Liver (tissue), 3 donors: ENCODE results near the gene FGF11.

Source experiments
- EGR1 ChIP-seq, 2 donors: IDR thresholded peaks; 2 replicates each; pipeline ENCODE4 v1.6.1; 2016 to 2018; ENCODE audit warnings: antibody characterized with exemption in 2 of 2, low read depth in 2 of 2
- SP1 ChIP-seq: IDR thresholded peaks from 2 replicates; pipeline ENCODE4 v1.6.1; 2018; ENCODE audit warnings: antibody characterized with exemption, mild to moderate bottlenecking
- YY1 ChIP-seq: IDR thresholded peaks from 2 replicates; pipeline ENCODE4 v1.6.1; 2016; ENCODE audit warnings: antibody characterized with exemption, mild to moderate bottlenecking
- TF ChIP-seq, protein P1 (sequence below): fragments of 150-350 bp; IDR thresholded peaks from 2 replicates; pipeline ENCODE4 v1.5.1; 2017; ENCODE audit warnings: improper control_type of control experiment, low read depth, low read length; ENCODE audit not compliant: missing input control
- TF ChIP-seq, protein P2 (sequence below): IDR thresholded peaks from 2 replicates; pipeline ENCODE4 v1.6.1; 2016; ENCODE audit warnings: antibody characterized with exemption, mild to moderate bottlenecking
- TF ChIP-seq, protein P3 (sequence below): IDR thresholded peaks from 2 replicates; pipeline ENCODE4 v1.6.1; 2016; ENCODE audit warnings: antibody characterized with exemption
- TF ChIP-seq, protein P4 (sequence below): IDR thresholded peaks from 2 replicates; pipeline ENCODE4 v1.6.1; 2016; ENCODE audit warnings: antibody characterized with exemption
- donor health status: healthy.
- donor health status: healthy.

DNA sequence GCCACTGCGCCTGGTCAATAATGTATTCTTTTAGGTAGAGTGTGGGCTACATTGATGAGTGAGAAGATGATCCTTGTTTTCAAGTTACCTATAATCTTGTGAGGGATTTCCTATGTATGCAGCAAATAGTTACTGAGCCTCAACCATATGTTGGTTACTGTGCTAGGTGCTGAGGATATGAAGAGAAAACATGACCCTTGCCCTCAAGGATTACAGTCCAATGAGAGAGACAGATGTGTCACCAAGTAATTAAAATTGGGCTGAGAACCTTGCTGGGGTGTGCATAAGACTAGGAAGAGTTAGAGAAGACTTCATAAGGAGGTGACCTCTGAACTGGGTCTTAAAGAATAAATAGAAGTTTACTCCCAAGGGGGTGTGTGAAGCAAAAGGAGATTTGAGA lies 52.3 kb downstream of the FGF11 start:
- TF ChIP-seq, protein P1, sequence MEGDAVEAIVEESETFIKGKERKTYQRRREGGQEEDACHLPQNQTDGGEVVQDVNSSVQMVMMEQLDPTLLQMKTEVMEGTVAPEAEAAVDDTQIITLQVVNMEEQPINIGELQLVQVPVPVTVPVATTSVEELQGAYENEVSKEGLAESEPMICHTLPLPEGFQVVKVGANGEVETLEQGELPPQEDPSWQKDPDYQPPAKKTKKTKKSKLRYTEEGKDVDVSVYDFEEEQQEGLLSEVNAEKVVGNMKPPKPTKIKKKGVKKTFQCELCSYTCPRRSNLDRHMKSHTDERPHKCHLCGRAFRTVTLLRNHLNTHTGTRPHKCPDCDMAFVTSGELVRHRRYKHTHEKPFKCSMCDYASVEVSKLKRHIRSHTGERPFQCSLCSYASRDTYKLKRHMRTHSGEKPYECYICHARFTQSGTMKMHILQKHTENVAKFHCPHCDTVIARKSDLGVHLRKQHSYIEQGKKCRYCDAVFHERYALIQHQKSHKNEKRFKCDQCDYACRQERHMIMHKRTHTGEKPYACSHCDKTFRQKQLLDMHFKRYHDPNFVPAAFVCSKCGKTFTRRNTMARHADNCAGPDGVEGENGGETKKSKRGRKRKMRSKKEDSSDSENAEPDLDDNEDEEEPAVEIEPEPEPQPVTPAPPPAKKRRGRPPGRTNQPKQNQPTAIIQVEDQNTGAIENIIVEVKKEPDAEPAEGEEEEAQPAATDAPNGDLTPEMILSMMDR, result no peak
- TF ChIP-seq YY1 (no peak), EGR1 (IDR thresholded peaks at IDR 0.05; ENCODE audit: low read depth in 2 of 2) (no peak), SP1 (no peak)
- TF ChIP-seq, protein P2, sequence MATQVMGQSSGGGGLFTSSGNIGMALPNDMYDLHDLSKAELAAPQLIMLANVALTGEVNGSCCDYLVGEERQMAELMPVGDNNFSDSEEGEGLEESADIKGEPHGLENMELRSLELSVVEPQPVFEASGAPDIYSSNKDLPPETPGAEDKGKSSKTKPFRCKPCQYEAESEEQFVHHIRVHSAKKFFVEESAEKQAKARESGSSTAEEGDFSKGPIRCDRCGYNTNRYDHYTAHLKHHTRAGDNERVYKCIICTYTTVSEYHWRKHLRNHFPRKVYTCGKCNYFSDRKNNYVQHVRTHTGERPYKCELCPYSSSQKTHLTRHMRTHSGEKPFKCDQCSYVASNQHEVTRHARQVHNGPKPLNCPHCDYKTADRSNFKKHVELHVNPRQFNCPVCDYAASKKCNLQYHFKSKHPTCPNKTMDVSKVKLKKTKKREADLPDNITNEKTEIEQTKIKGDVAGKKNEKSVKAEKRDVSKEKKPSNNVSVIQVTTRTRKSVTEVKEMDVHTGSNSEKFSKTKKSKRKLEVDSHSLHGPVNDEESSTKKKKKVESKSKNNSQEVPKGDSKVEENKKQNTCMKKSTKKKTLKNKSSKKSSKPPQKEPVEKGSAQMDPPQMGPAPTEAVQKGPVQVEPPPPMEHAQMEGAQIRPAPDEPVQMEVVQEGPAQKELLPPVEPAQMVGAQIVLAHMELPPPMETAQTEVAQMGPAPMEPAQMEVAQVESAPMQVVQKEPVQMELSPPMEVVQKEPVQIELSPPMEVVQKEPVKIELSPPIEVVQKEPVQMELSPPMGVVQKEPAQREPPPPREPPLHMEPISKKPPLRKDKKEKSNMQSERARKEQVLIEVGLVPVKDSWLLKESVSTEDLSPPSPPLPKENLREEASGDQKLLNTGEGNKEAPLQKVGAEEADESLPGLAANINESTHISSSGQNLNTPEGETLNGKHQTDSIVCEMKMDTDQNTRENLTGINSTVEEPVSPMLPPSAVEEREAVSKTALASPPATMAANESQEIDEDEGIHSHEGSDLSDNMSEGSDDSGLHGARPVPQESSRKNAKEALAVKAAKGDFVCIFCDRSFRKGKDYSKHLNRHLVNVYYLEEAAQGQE, result no peak
- TF ChIP-seq, protein P3, sequence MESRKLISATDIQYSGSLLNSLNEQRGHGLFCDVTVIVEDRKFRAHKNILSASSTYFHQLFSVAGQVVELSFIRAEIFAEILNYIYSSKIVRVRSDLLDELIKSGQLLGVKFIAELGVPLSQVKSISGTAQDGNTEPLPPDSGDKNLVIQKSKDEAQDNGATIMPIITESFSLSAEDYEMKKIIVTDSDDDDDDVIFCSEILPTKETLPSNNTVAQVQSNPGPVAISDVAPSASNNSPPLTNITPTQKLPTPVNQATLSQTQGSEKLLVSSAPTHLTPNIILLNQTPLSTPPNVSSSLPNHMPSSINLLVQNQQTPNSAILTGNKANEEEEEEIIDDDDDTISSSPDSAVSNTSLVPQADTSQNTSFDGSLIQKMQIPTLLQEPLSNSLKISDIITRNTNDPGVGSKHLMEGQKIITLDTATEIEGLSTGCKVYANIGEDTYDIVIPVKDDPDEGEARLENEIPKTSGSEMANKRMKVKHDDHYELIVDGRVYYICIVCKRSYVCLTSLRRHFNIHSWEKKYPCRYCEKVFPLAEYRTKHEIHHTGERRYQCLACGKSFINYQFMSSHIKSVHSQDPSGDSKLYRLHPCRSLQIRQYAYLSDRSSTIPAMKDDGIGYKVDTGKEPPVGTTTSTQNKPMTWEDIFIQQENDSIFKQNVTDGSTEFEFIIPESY, result no peak
- TF ChIP-seq, protein P4, sequence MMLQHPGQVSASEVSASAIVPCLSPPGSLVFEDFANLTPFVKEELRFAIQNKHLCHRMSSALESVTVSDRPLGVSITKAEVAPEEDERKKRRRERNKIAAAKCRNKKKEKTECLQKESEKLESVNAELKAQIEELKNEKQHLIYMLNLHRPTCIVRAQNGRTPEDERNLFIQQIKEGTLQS, result no peak
